Hematopoietic multipotent progenitor cell treated with erythropoietin and hydrocortisone succinate and interleukin-3 and kit ligand, for 8 days (in vitro differentiated cells): Measurements from ENCODE around the gene SPAG5.

Experiments used
- DNase-seq: peaks from one replicate; pipeline ENCODE4 v3.0.0-alpha.2; 2015

The SPAG5 gene

DNA sequence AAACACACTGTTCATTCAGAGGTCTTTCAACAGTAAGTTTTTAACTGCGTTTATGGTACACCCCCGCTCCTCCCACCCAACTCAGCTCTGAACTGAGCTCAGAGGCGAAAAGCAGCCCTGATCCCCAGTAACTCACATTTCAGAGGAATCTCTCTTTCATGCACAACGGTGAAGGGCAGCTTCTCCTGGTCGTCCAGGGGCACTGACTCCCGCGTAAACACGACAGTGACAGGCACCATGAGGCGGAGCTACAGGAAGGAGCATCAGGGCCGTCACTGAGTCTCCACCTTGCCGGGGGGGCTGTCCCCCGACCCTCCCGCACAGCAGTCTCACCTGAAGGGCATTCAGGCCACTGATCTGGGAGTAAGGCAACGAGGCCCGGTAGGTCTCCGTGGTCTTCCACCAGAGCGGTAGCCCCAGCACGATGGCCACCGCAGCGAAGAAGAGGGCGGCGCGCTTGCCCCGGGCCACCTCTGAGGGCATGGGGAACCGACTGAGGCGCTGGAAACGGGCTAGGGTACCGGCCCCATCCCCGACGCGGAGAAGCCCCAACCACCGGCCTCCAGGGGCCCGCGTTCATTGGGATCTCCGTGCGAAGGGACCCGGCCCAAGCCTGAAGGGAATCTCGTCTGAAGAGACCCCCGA is 28.0 kb downstream of the SPAG5 start:
- peak; percentile 64 for DNase-seq

DNA sequence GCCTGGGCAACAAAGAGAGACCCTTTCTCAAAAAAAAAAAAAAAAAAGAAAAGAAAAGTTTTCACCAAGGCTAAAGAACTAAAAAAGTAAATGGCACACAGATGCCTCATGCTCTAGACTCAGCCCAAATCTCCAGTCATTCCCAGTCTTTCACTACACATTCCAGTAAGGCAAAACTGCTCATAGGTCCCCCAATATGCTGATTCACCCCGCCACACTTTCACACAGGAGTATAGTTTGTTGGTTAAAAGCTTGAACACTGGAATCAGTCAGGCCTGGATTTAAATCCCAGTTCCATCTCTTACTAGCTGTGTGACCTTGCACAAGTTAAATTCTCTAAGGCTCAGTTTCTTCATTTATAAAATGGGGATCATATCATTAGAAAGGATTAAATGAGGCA is 29.4 kb downstream of the SPAG5 start:
- DNase-seq, result no peak

DNA sequence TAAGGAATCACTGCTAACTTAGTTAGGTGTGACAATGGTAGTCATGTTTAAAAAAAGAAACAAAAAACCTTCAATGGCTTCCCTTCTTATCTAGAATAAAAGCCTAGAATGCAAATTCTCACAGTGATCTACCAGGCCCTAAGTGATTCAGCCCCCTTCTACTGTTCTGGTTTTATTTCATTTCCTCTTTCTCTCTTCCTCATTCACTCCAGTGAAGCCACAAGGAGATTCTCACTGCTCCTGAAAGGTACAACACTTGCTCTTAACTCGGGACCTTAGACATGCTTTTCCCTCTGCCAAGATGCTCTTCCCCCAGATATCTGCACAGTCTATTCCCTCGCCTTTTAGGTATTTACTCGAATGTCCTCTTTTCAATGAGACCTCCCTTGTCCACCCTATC is 31.2 kb downstream of the SPAG5 start:
- no peak for DNase-seq

DNA sequence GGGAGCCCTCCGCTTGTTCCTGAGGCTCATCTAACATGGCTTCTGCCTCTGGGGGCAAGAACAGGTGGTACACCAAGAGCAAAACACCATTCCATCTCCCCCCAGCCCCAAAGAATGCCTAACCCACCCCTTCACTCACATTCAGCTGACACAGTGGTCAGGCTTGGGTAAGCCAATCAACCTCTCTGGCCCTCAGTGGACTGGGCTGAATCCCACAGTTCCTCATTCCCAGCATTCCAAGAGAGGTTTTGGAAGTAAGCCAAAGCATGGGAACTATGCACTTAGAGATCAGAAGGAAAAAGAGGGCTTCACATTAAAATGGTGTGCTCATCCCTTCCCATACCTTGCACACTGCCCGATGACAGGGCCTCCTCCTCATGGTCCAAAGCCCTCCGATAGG is 35.4 kb downstream of the SPAG5 start:
- DNase-seq, result no peak

GRCh38 chr17:28555022-28555421 is 43.8 kb downstream of the SPAG5 start:
- no peak for DNase-seq

DNA sequence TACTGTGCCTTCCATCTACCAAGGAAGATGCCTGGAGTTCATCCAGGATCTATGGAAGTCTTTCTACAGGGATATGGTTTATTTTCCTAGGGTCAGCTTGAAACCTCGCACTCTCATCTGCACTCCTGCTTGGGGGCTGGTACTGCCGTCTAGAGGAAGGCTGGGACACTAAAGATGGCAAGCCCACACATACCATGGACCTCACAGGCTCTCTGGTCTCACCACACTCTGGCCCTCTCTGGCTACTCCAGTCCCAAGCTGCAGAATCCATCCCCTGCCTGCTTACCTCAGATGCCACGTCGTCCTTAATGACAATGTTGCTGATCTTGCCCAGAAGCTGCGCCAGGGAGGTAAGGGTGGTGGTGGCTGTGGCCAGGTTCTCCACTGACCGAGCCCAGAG is 44.3 kb downstream of the SPAG5 start:
- DNase-seq, result no peak

DNA sequence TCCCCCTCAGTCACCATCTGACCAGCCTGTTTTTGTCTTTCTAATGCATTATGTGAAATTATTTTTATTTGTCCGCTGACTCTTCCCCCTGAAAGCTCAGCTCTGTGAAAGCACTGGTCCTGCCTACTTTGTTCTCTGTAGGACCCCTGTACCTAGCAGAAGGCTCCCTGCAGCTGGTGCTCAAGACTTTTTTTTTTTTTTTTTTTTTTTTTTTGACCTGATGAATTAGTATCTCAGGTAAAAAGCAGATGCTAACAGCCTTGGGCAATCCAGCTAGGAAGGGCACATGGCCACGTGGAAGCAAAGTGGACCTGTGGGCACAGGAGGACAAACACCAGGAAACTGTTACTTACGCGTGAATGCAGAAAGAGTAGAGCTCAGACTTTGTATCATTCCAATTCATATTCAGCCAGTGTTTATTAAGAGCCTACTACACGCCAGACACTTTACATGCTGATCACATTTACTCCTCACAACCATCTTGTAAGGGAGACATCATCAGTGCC is 45.8 kb downstream of the SPAG5 start:
- no peak for DNase-seq

DNA sequence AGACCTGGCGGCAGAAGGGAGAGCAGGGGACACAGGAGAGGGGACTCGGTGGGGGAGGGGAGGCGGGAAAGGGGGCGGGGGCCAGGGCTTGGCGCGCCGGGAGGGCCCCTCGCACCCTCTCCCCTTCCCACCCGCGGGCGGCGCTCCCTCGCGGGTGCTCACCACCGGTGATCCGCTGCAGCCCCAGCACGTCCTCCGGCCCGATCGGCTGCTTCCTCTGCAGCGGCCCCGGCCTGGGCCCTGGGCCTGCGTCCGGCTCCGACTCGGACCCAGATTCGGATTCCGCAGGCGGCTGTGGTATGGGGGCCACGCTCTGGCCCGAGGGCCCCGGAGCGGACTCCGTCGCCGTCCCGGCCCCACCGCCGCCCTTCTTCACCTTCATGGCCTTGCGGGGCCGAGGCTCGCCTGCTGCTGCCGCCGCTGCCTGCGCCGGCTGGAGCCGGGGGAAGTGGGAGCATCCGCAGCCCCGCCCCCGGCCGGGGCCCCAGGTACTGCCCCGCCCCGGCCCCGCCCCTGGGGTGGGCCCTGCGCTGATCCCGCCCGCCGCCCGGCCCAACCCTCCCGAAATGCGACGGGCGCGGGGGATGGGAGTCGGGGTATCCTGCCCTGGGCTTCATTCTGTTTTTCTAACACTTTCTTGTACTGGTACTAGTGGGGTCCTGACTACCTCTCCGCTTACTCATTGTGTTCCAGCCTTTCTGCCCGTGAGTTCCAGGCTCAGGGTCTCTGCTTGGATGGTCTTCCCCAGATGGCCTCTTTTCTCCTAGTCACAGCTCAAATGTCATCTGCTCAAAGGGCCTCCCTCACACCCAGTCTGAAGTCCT is 46.4 kb downstream of the SPAG5 start, which contains the start of gene UNC119:
UNC119 (minus strand) TSS at position 449 of the 824 bp plus-strand sequence; CDS start at position 382, 67 bp downstream.
- peak; percentile 66 for DNase-seq

GRCh38 chr17:28551421-28552175 is 47.2 kb downstream of the SPAG5 start:
- DNase-seq, result no peak

DNA sequence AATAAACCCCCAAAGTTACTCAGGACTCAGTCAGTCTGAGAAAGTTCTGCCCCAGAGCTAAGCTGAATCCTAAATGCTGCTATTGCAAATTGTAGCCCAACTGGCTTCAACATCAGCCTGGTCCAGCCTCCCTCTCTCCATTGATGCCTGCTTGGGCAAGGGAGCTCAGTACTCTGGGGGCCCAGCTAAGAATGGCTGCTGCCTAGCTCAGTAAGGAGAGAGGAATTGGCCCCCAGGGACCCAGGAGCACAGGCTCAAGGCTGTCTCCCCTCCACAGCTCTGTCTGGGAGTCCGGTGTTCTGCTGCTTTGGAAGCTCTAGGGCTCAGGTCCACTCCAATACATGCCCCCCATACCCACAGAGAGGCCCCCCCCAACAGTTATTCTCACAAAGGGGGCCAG is 48.0 kb downstream of the SPAG5 start:
- no peak for DNase-seq

- no peak for DNase-seq
Measured at GRCh38 chr17:28549236-28550132, 49.3 kb downstream of the SPAG5 start.

GRCh38 chr17:28548417-28549130 is 50.3 kb downstream of the SPAG5 start:
- DNase-seq, result no peak

DNA sequence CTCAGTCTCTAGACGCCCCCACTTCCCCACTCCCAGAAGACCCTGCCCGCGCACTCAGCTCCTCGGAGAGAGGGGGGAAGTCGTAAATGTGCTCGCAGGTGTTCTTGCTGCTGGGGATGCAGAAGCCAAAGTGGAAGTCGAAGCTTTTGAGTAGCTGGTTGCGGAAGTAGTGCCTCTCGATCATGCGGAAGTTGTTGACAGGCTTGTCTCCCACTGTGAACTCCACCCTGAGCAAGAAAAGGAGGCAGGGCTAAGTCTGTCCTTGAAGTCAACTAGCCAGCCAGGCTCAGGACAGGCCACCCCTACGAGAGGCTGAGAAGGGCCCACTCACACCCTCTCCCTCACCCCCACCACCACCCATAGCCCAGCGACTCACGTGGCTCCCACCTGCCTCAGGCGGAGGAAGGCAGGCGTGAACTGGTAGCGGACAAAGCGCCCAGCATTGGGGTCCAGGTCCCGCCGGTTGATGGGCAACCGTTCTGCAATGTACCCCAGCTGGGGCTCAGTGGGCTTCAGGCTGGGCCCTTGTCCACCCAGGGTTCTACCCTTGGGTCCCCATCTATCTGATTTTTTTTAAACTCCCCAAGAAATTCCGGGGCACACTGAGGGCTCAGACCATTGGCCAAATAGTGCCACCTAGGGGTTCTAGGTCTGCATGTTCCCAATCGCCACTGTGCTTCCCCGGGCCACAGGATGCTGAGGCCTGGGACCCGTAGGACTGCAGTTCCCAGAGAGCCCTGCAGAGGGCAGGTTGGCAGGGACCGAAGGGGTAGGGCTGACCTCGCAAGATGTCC is 51.0 kb downstream of the SPAG5 start:
- DNase-seq, result peak; percentile 88

DNA sequence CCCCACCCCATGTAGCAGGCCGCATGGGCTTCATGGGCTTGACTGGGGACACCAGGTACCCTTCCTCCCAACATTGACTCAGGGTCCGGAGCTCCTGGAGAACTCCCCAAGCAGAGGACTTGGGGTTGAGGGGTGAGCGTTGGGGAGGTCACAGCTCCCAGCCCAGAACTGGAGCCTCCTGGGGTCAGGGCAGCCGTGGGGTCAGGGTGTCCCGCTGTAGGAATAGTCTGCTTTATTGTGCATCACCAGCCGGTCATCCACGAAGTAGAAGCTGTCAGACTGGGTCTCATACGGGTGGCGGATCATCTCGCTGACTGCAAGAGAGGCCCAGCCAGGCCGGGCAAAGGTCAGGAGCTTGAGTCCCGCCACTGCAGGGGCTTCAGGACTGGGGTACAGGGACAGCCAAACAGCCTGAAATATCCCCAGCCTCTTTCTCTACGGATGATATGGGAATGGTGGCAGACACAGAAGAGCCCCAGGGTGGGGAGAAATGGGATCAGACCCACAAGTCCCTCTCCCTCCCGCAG is 51.7 kb downstream of the SPAG5 start:
- DNase-seq, result no peak

GRCh38 chr17:28545787-28546415 is 52.9 kb downstream of the SPAG5 start:
- no peak for DNase-seq

DNA sequence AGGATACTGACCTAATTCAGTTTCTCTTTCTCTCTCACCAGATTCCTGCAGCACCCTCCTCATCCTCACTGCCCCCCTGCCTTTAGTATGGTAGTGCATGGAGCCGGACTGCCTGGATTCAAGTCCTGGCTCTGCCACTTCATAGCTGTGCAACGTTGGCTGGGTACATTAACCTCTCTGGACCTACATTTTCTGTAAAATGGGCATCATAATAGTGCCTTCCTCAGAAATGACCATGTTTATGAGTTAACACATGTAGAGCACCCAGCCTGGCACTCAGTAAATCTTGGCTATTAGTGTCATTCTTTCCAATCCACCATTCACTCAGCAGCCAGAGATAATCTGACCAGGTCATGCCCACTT is 53.7 kb downstream of the SPAG5 start:
- DNase-seq, result no peak

GRCh38 chr17:28544402-28545140 is 54.3 kb downstream of the SPAG5 start:
- DNase-seq, result no peak

DNA sequence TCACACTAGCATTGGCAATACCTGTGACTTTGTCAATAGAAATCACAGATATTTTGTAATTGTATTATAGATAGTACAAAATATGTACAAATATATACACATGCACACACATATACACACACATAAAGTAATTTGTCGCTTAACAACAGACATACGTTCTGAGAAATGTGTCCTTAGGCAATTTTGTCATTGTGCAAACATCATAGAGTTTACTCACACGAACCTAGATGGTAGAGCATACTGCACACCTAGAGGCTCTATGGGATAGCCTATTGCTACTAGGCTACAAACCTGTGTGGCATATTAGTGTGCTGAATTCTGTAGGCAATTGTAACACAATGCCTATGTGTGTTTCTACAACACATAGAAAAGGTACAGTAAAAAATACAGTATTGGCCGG is 57.4 kb downstream of the SPAG5 start:
- DNase-seq, result no peak

DNA sequence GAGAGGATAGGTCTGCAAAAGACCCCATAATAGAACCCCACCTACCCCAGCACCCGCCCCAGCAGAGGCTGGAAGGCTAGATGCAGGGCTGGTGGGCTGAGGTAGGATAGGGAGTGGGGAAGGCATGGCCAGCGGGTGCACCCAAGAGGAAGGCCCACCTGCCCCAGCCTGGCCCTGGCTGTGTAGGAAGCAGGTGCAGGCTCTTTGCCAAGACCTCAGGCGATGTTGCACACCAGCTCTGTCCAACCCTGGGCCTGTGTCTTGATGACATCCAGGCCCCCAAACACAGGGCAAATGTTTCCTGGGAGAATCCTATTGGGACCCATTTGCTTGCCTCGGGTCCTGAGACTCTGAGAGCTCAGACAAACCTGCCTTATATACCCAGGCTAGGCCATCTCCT is 58.6 kb downstream of the SPAG5 start:
- DNase-seq, result no peak
